CD4-positive, alpha-beta T cell (primary cell): ENCODE results near the gene PTPRM. TPM values are rescaled to one million over a fixed set of nuclear protein-coding genes. Genes with fewer than 3 reads are reported as not detected.

ENCODE experiments used
- ATAC-seq: fragments of 200-7000 bp; cut with Tn5 transposase; one replicate; pipeline ENCODE4 v1.10.0; 2022; ENCODE audit warnings: mild to moderate bottlenecking; ENCODE audit not compliant: poor library complexity
- CTCF ChIA-PET: fragments of 350-600 bp; sonication (Branson Sonifier 250); formaldehyde crosslinking; loops from one replicate; lab custom pipeline; 2021; ENCODE audit warnings: antibody characterized with exemption, inconsistent platforms; lab: Charles Lee
- POLR2A ChIA-PET: fragments of 350-600 bp; sonication (Branson Sonifier 250); formaldehyde crosslinking; loops from one replicate; lab custom pipeline; 2021; ENCODE audit warnings: antibody characterized with exemption, inconsistent platforms; lab: Charles Lee
- DNase-seq, 14 experiments: peaks; one replicate each; pipeline ENCODE4 v3.0.0-alpha.2; 2013 to 2020; ENCODE audit warnings: mixed read lengths in 2 of 14
- H3K27ac ChIP-seq, 2 donors: one replicate each; pipeline versions ENCODE4 v1.5.1 to v1.7.0; 2013; ENCODE audit warnings: low read length in 2 of 2, low read depth in 1 of 2, mild to moderate bottlenecking in 1 of 2
- H3K27me3 ChIP-seq, 2 experiments: 1 replicate in 1 of 2; 2 replicates in 1 of 2; pipeline versions ENCODE4 v1.6.1 to v1.7.0; 2013; ENCODE audit warnings: low read length in 2 of 2, control low read depth in 1 of 2, mild to moderate bottlenecking in 1 of 2, moderate library complexity in 1 of 2; ENCODE audit not compliant: insufficient read depth in 2 of 2, control insufficient read depth in 1 of 2
- H3K36me3 ChIP-seq: one replicate; pipeline ENCODE4 v1.6.1; 2013; ENCODE audit warnings: low read length, control low read depth; ENCODE audit not compliant: insufficient read depth
- H3K4me1 ChIP-seq: one replicate; pipeline ENCODE4 v1.6.1; 2013; ENCODE audit warnings: low read length, control low read depth; ENCODE audit not compliant: insufficient read depth
- H3K4me3 ChIP-seq: one replicate; pipeline ENCODE4 v1.5.1; 2013; ENCODE audit warnings: mild to moderate bottlenecking, low read length, moderate library complexity
- H3K9me3 ChIP-seq, 2 experiments: 1 replicate in 1 of 2; 2 replicates in 1 of 2; pipeline versions ENCODE4 v1.6.1 to v1.7.0; 2013; ENCODE audit warnings: low read length in 2 of 2, mild to moderate bottlenecking in 2 of 2, control low read depth in 1 of 2, moderate library complexity in 1 of 2; ENCODE audit not compliant: control insufficient read depth in 1 of 2, insufficient read depth in 1 of 2
- H3K27ac Mint-ChIP-seq: one replicate; pipeline ENCODE4 v1.8.0; 2020; ENCODE audit warnings: mixed read lengths
- H3K27me3 Mint-ChIP-seq: one replicate; pipeline ENCODE4 v1.8.0; 2021; ENCODE audit warnings: mixed read lengths
- H3K36me3 Mint-ChIP-seq: one replicate; pipeline ENCODE4 v1.8.0; 2021; ENCODE audit warnings: low read depth, mixed read lengths
- H3K4me1 Mint-ChIP-seq: one replicate; pipeline ENCODE4 v1.8.0; 2021; ENCODE audit warnings: low read depth, mixed read lengths
- H3K4me3 Mint-ChIP-seq: one replicate; pipeline ENCODE4 v1.8.0; 2020; ENCODE audit warnings: mild to moderate bottlenecking, mixed read lengths
- H3K9me3 Mint-ChIP-seq: one replicate; pipeline ENCODE4 v1.8.0; 2020; ENCODE audit warnings: mixed read lengths
- intact Hi-C, 2 experiments: fragments of 100-400 bp; cut with DNase I in 1 of 2; cut with micrococcal nuclease in 1 of 2; formaldehyde crosslinking; loops; one replicate each; pipeline versions ENCODE4 v1.15.1 to v1.9.0; 2023 to 2025; cut with DNase I, micrococcal nuclease
- total RNA-seq, 174 experiments: library from RNA in 2 of 174; stranded (reverse) in 2 of 174; gene quantifications; one replicate each; pipeline ENCODE4 v1.2.3 and lab custom pipeline; 2021 to 2026
- TF ChIP-seq, protein P1 (sequence below): fragments of 200-600 bp; IDR thresholded peaks from one replicate; pipeline ENCODE4 v1.8.0; 2022; ENCODE audit warnings: antibody characterized with exemption, mild to moderate bottlenecking

The PTPRM gene
- total RNA-seq, 2 experiments from 2014 or later: 21.7 to 21.9 TPM

DNA sequence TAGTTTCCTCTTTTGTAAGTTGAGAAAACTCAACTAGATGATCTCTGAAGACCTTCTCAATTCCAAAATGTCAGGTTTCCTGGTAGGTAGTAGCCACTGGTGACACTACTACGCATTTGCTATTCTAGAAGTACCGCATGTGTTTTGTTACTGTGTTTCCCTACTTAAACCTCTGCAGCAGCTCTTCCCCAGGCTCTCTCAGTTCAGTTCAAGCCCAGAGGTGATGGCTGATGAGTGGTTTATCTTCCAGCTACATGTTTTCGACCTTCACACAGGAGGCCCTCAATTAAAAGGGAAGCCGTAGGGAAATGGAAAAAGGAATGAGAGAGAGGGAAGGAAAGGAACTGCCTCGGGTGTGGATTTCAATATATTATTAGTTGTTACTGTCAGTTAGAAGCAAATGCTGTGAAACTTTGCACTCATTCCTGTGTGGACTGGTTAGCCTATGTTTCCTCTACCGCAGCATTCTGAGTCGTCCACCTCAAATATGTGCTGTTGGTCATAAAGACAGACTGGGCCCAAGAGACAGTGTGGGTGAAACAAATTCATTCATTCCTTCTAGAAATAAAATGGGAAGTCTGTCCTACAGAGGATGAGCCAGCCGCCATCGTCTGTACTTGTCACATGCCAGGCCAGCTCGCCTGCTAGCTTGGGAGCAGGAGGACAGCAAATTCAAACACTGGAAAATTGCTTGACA is 586.9 kb downstream of the PTPRM start:
- TF ChIP-seq, protein P1, sequence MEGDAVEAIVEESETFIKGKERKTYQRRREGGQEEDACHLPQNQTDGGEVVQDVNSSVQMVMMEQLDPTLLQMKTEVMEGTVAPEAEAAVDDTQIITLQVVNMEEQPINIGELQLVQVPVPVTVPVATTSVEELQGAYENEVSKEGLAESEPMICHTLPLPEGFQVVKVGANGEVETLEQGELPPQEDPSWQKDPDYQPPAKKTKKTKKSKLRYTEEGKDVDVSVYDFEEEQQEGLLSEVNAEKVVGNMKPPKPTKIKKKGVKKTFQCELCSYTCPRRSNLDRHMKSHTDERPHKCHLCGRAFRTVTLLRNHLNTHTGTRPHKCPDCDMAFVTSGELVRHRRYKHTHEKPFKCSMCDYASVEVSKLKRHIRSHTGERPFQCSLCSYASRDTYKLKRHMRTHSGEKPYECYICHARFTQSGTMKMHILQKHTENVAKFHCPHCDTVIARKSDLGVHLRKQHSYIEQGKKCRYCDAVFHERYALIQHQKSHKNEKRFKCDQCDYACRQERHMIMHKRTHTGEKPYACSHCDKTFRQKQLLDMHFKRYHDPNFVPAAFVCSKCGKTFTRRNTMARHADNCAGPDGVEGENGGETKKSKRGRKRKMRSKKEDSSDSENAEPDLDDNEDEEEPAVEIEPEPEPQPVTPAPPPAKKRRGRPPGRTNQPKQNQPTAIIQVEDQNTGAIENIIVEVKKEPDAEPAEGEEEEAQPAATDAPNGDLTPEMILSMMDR: no peak
- no peak for DNase-seq
- POLR2A ChIA-PET: no interaction called here

DNA sequence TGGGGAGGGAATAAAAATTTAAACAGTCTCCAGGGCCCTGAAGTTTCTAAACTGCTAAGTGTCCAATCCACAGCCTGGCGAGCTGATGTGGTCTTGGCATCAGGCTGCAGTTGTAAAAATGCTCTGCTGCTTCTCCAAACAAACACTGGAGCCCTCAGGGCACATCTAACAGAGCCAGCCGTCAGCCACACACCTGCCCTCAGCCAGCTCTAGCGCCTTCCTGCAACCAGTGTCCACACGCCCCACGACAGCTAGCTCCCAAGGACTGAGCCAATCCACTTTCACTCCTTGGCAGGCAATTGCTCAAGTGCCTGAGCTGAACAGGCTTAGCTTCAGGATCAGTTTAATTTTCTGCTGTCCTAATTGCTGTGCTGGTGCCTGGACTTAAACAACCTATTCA is 595.7 kb downstream of the PTPRM start:
- Mint-ChIP-seq H3K36me3 (peaks cover 7% of the 10 kb centered on the region), H3K9me3 (no peaks in the 10 kb centered on the region), H3K4me1 (no peaks in the 10 kb centered on the region), H3K27ac (no peak overlapping the region), H3K27me3 (no peaks in the 10 kb centered on the region), H3K4me3 (no peak overlapping the region)
- ATAC-seq: no peak
- Histone ChIP-seq H3K36me3 (no peaks in the 10 kb centered on the region), H3K4me1 (no peaks in the 10 kb centered on the region), H3K27ac (no peak overlapping the region), H3K27me3 (no peaks in the 10 kb centered on the region), H3K9me3 (peaks cover 0 to 5% of the 10 kb centered on the region in 2 experiments), H3K4me3 (no peak overlapping the region)
- TF ChIP-seq, protein P1: no peak
- DNase-seq: no peak
- ChIA-PET CTCF (no interaction called here), POLR2A (no interaction called here)
- intact Hi-C loops: no loop called here

More for the DNA sequence above, 586.9 kb downstream of the PTPRM start:
- H3K27ac ChIP-seq: no peak overlapping the region
- no peaks in the 10 kb centered on the region for H3K4me1 ChIP-seq
- no peak for ATAC-seq
- H3K9me3 ChIP-seq: peaks cover 0 to 14% of the 10 kb centered on the region in 2 experiments
- no peaks in the 10 kb centered on the region for H3K9me3 Mint-ChIP-seq
- H3K27me3 ChIP-seq: no peaks in the 10 kb centered on the region
- H3K27me3 Mint-ChIP-seq: no peaks in the 10 kb centered on the region
- CTCF ChIA-PET: no interaction called here
- H3K36me3 Mint-ChIP-seq: peaks cover 7% of the 10 kb centered on the region
- no peak overlapping the region for H3K27ac Mint-ChIP-seq
- intact Hi-C loops: no loop called here
- H3K4me3 ChIP-seq: no peak overlapping the region
- H3K36me3 ChIP-seq: no peaks in the 10 kb centered on the region
- H3K4me1 Mint-ChIP-seq: no peaks in the 10 kb centered on the region
- H3K4me3 Mint-ChIP-seq: no peak overlapping the region

DNA sequence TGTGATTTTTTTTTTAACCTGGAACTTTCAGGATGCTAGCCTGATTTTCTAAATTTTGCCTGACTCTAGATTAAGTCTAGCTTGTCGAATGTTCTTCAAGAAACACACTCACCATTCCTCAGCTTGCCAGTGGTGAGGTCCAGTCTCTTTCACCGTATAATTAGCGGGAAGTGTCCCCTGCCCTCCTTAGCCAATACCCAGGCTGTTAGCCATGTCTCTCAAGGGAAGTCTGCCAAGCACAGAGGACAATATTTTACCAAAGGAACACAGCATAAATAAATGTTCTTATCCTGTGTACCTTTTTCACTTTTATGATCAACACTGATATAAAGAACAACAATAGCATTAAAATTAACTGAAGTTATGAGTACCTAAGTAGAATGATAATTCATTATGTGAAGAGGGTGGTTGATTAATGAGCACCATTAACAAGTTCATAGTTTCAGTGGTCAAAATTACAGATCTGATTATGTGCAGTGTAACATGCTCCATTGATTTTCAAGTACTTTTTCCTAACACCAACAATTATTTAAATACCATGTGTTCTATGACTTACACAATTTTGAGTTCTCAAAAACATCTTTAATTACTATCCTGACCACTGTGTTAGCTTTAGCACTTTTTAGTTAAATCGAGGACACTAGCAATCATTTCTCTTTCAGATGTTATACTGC is 596.3 kb downstream of the PTPRM start:
- CTCF ChIA-PET: no interaction called here
- no peaks in the 10 kb centered on the region for H3K27me3 Mint-ChIP-seq
- H3K9me3 Mint-ChIP-seq: no peaks in the 10 kb centered on the region
- peaks cover 0 to 3% of the 10 kb centered on the region in 2 experiments for H3K9me3 ChIP-seq
- no peak overlapping the region for H3K4me3 Mint-ChIP-seq
- intact Hi-C loops: no loop called here
- TF ChIP-seq, protein P1: no peak
- POLR2A ChIA-PET: no interaction called here
- ATAC-seq: no peak
- H3K36me3 Mint-ChIP-seq: peaks cover 2% of the 10 kb centered on the region
- no peaks in the 10 kb centered on the region for H3K4me1 ChIP-seq
- H3K4me3 ChIP-seq: no peak overlapping the region
- H3K27me3 ChIP-seq: no peaks in the 10 kb centered on the region
- no peak overlapping the region for H3K27ac Mint-ChIP-seq
- no peaks in the 10 kb centered on the region for H3K36me3 ChIP-seq
- no peak for DNase-seq
- H3K4me1 Mint-ChIP-seq: no peaks in the 10 kb centered on the region
- no peak overlapping the region for H3K27ac ChIP-seq
